GF-D8 (cell line): ENCODE results near the gene DENND1A.
"Not testable (repeated sequence)": the region's sequence is repeated elsewhere in the genome, so short reads cannot be mapped to it uniquely, and the experiment has no call there.

Source experiments
- DNase-seq: peaks from one replicate; lab custom pipeline; 2025; lab: John Stamatoyannopoulos, UW

Gene DENND1A

GRCh38 chr9:123922431-123922830 is 7.5 kb downstream of the DENND1A start:
- DNase-seq = no peak

- no peak for DNase-seq
These were observed 15.3 kb downstream of the DENND1A start for GRCh38 chr9:123914517-123915196.

- DNase-seq = no peak
These were observed 17.6 kb downstream of the DENND1A start for GRCh38 chr9:123912167-123912897.

GRCh38 chr9:123911024-123911423 is 18.9 kb downstream of the DENND1A start:
- no peak for DNase-seq

- DNase-seq = not testable (repeated sequence)
These were observed 20.7 kb downstream of the DENND1A start for GRCh38 chr9:123909192-123909591.

- not testable (repeated sequence) for DNase-seq
These were observed 26.4 kb downstream of the DENND1A start for GRCh38 chr9:123903550-123903949.

- DNase-seq = no peak
These were observed 35.1 kb downstream of the DENND1A start for GRCh38 chr9:123894822-123895221.

GRCh38 chr9:123893831-123894460 is 36.0 kb downstream of the DENND1A start:
- no peak for DNase-seq

GRCh38 chr9:123893115-123893514 is 36.8 kb downstream of the DENND1A start:
- no peak for DNase-seq

GRCh38 chr9:123887837-123888236 is 42.1 kb downstream of the DENND1A start:
- no peak for DNase-seq

- not testable (repeated sequence) for DNase-seq
These were observed 44.1 kb downstream of the DENND1A start for GRCh38 chr9:123885834-123886233.

- no peak for DNase-seq
These were observed 46.3 kb downstream of the DENND1A start for GRCh38 chr9:123883634-123884033.

GRCh38 chr9:123881604-123882003 is 48.3 kb downstream of the DENND1A start:
- no peak for DNase-seq

GRCh38 chr9:123880420-123880819 is 49.5 kb downstream of the DENND1A start:
- no peak for DNase-seq

- no peak for DNase-seq
These were observed 53.2 kb downstream of the DENND1A start for GRCh38 chr9:123876750-123877149.

GRCh38 chr9:123872710-123873109 is 57.2 kb downstream of the DENND1A start:
- DNase-seq = no peak

- DNase-seq = no peak
These were observed 58.1 kb downstream of the DENND1A start for GRCh38 chr9:123871781-123872180.

GRCh38 chr9:123868002-123868401 is 61.9 kb downstream of the DENND1A start:
- no peak for DNase-seq

- DNase-seq = peak; percentile 86
These were observed 62.9 kb downstream of the DENND1A start for GRCh38 chr9:123867034-123867433.

- DNase-seq = peak; percentile 8
These were observed 63.4 kb downstream of the DENND1A start for GRCh38 chr9:123866497-123866896.

- no peak for DNase-seq
These were observed 64.5 kb downstream of the DENND1A start for GRCh38 chr9:123865226-123866000.

GRCh38 chr9:123864251-123864650 is 65.7 kb downstream of the DENND1A start:
- no peak for DNase-seq
